Pancreas (tissue), 10 donors: Measurements from ENCODE around the gene GDPGP1. TPM values are rescaled to one million over a fixed set of nuclear protein-coding genes. Genes with fewer than 3 reads are reported as not detected.

ENCODE experiments used
- ATAC-seq, 4 donors: fragments of 200-7000 bp; cut with Tn5 transposase; one replicate each; pipeline versions ENCODE4 v1.8.0 to v1.9.1; 2020; ENCODE audit warnings: mild to moderate bottlenecking in 4 of 4, moderate library complexity in 4 of 4
- DNase-seq, 6 donors: peaks; one replicate each; pipeline ENCODE4 v3.0.0-alpha.2; 2020
- FAIRE-seq: peaks from 2 replicates; lab custom pipeline; 2012; peaks lifted over from hg19 to GRCh38; lab: Jason Lieb, UNC
- H3K27ac ChIP-seq, 4 donors: fragments of 200-600 bp; sonication (generic); 1 replicate in 3 of 4; 2 replicates in 1 of 4; pipeline versions ENCODE4 v1.5.0 to v1.8.0; 2020
- H3K27me3 ChIP-seq, 4 donors: fragments of 200-600 bp; one replicate each; pipeline ENCODE4 v1.8.0; 2021
- H3K36me3 ChIP-seq, 3 donors: fragments of 200-600 bp; sonication (generic) in 1 of 3; one replicate each; pipeline versions ENCODE4 v1.5.0 to v1.8.0; 2020 to 2021
- H3K4me1 ChIP-seq, 3 donors: fragments of 200-600 bp; one replicate each; pipeline ENCODE4 v1.8.0; 2021
- H3K4me3 ChIP-seq, 4 donors: fragments of 200-600 bp; sonication (generic) in 2 of 4; one replicate each; pipeline versions ENCODE4 v1.5.0 to v1.8.0; 2020 to 2021
- H3K9me3 ChIP-seq, 4 donors: fragments of 200-600 bp; one replicate each; pipeline ENCODE4 v1.8.0; 2021
- WGBS, 2 donors: extraction: QIAGEN DNeasy Blood & Tissue Kit; methylation state at CpG; one replicate each; pipeline ENCODE4 v1.1.7; 2013; 5-methylcytosine and 5-hydroxymethylcytosine counted together
- intact Hi-C, 3 donors: fragments of 100-400 bp; cut with DNase I; formaldehyde crosslinking; loops; one replicate each; pipeline versions ENCODE4 v1.11.1 to v1.14.2; 2022
- polyA plus RNA-seq, 2 donors: library from polyadenylated mRNA; stranded (reverse); fragments of 200-250 nt; gene quantifications; one replicate each; pipeline ENCODE4 v1.2.3, GENCODE V29; 2013
- total RNA-seq, 6 donors: library from RNA; stranded (reverse); fragmentation: NEBNext Ultra II Directional in 4 of 6; extraction: Animal tissue kit (Norgen Biotek cat#: 25700) in 4 of 6; gene quantifications; one replicate each; pipeline versions ENCODE4 v1.2.1 to v1.2.4, GENCODE V29; 2021 to 2023
- TF ChIP-seq, protein P1 (sequence below), 4 donors: fragments of 200-600 bp; sonication (generic) in 3 of 4; IDR thresholded peaks; one replicate each; pipeline versions ENCODE4 v1.5.0 to v1.8.0; 2021; ENCODE audit warnings: antibody characterized with exemption in 4 of 4
- donor health status: healthy with polysubstance abuse.
- donor health status: DM: no; HTN: no; CAD: no; lungs with moderate emphysema.
- donor health status: DM: no; HTN: no; CAD: no.
- donor health status: control.
- donor health status: control.
- donor health status: Bipolar disorder and iron deficiency.
- donor health status: DM: yes; HTN: yes; CAD: no.
- donor health status: DM: no; HTN: no; CAD: no.
- donor health status: DM: no; HTN: no; CAD: no.
- donor health status: DM: yes; HTN: yes; CAD: no.

The GDPGP1 gene
- total and polyA plus RNA-seq, 8 donors, result 2.0 to 7.0 (median 3.4) TPM

GRCh38 chr15:90294601-90295269 lies 60.7 kb downstream of the GDPGP1 start:
- no peaks in the 10 kb centered on the region for H3K36me3 ChIP-seq
- ATAC-seq, result peak; percentile 41 to 70 (median 58)
- H3K9me3 ChIP-seq, result no peaks in the 10 kb centered on the region
- H3K27ac ChIP-seq, result peak overlapping the region in 2 of 4 donors; percentile 19 to 76
- intact Hi-C loops, result no loop called here
- H3K4me3 ChIP-seq, result peak overlapping the region; percentile 18 to 47 (median 30)
- H3K27me3 ChIP-seq, result no peaks in the 10 kb centered on the region
- peaks cover 0 to 14% (median 8%) of the 10 kb centered on the region in 3 donors for H3K4me1 ChIP-seq
- DNase-seq, result peak in 5 of 6 donors; percentile 39 to 73 (median 55)
- FAIRE-seq, result no peak
- WGBS, 2 donors, result 27 to 31% methylated on average over 16 of the region's 16 CpGs
- TF ChIP-seq, protein P1, sequence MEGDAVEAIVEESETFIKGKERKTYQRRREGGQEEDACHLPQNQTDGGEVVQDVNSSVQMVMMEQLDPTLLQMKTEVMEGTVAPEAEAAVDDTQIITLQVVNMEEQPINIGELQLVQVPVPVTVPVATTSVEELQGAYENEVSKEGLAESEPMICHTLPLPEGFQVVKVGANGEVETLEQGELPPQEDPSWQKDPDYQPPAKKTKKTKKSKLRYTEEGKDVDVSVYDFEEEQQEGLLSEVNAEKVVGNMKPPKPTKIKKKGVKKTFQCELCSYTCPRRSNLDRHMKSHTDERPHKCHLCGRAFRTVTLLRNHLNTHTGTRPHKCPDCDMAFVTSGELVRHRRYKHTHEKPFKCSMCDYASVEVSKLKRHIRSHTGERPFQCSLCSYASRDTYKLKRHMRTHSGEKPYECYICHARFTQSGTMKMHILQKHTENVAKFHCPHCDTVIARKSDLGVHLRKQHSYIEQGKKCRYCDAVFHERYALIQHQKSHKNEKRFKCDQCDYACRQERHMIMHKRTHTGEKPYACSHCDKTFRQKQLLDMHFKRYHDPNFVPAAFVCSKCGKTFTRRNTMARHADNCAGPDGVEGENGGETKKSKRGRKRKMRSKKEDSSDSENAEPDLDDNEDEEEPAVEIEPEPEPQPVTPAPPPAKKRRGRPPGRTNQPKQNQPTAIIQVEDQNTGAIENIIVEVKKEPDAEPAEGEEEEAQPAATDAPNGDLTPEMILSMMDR (IDR thresholded peaks at IDR 0.05), result no peak

- peak; percentile 14 to 45 (median 32) for ATAC-seq
- H3K27me3 ChIP-seq, result no peaks in the 10 kb centered on the region
- H3K9me3 ChIP-seq, result no peaks in the 10 kb centered on the region
- peak overlapping the region; percentile 18 to 47 (median 30) for H3K4me3 ChIP-seq
- intact Hi-C loops, result no loop called here
- no peaks in the 10 kb centered on the region for H3K36me3 ChIP-seq
- WGBS, 2 donors, result 20 to 27% methylated on average over 10 of the region's 10 CpGs
- FAIRE-seq, result no peak
- TF ChIP-seq, protein P1 (IDR thresholded peaks at IDR 0.05), result no peak
- peaks cover 0 to 14% (median 8%) of the 10 kb centered on the region in 3 donors for H3K4me1 ChIP-seq
- peak in 3 of 6 donors; percentile 32 to 64 (median 41) for DNase-seq
- peak overlapping the region in 2 of 4 donors; percentile 19 to 41 for H3K27ac ChIP-seq
Measured at GRCh38 chr15:90295270-90295648, 61.2 kb downstream of the GDPGP1 start.

Other genes with a start within 250 kb of the GDPGP1 start
- 100 to 1,000 TPM in 1 of 6 donors, 10 to 100 TPM in 5; 31.9 to 298 (median 36.4) TPM for gene ZNF710, start 232.9 kb upstream of the GDPGP1 start, total RNA-seq
- 100 to 1,000 TPM in 1 of 2 donors, 10 to 100 TPM in 1; 69.2 to 128 TPM for gene ZNF710, start 232.9 kb upstream of the GDPGP1 start, polyA plus RNA-seq
- gene IDH2, start 131.7 kb upstream of the GDPGP1 start, total RNA-seq, result 100 to 1,000 TPM; 107 to 128 (median 114) TPM
- gene IDH2, start 131.7 kb upstream of the GDPGP1 start, polyA plus RNA-seq, result 10 to 100 TPM; 53.6 to 55.7 TPM
- gene SEMA4B, start 32.9 kb upstream of the GDPGP1 start, total RNA-seq, result 10 to 100 TPM; 33.1 to 63.9 (median 38.4) TPM
- 10 to 100 TPM; 32.5 to 39.3 TPM for gene SEMA4B, start 32.9 kb upstream of the GDPGP1 start, polyA plus RNA-seq
- 10 to 100 TPM; 70.4 to 88.6 (median 79.3) TPM for gene CIB1, start 268 bp upstream of the GDPGP1 start, total RNA-seq
- gene CIB1, start 268 bp upstream of the GDPGP1 start, polyA plus RNA-seq, result 100 to 1,000 TPM; 153 to 162 TPM
- under 1 TPM in 4 of 6 donors, not detected in 2; 0.19 to 0.46 (median 0.35) TPM for gene TTLL13, start 15.3 kb downstream of the GDPGP1 start, total RNA-seq
- 1 to 10 TPM; 1.3 to 2.4 TPM for gene TTLL13, start 15.3 kb downstream of the GDPGP1 start, polyA plus RNA-seq
- gene NGRN, start 31.5 kb downstream of the GDPGP1 start, total RNA-seq, result 10 to 100 TPM; 19.3 to 37.7 (median 26.9) TPM
- 10 to 100 TPM; 25.0 to 46.8 TPM for gene NGRN, start 31.5 kb downstream of the GDPGP1 start, polyA plus RNA-seq
- gene ZNF774, start 118.1 kb downstream of the GDPGP1 start, total RNA-seq, result 1 to 10 TPM; 2.2 to 7.2 (median 4.3) TPM
- 10 to 100 TPM in 1 of 2 donors, 1 to 10 TPM in 1; 2.3 to 11.9 TPM for gene ZNF774, start 118.1 kb downstream of the GDPGP1 start, polyA plus RNA-seq
- 100 to 1,000 TPM in 1 of 6 donors, 10 to 100 TPM in 5; 40.0 to 103 (median 43.3) TPM for gene IQGAP1, start 154.0 kb downstream of the GDPGP1 start, total RNA-seq
- 10 to 100 TPM; 20.6 to 48.4 TPM for gene IQGAP1, start 154.0 kb downstream of the GDPGP1 start, polyA plus RNA-seq